Endothelial cell of umbilical vein (primary cell): ENCODE measurements around the gene RFX2.

ENCODE experiments used
- JUN ChIP-seq: IDR thresholded peaks from 2 replicates; pipeline ENCODE4 v1.6.1; 2011; ENCODE audit warnings: borderline replicate concordance, low read depth; ENCODE audit not compliant: insufficient read length, insufficient read depth
- POLR2A ChIP-seq: IDR thresholded peaks from 2 replicates; pipeline ENCODE4 v1.6.1; 2012; ENCODE audit warnings: low read depth, mild to moderate bottlenecking, control low read depth, low read length
- TF ChIP-seq, protein P1 (sequence below), 2 donors: IDR thresholded peaks; 1 replicate in 1 of 2; 2 replicates in 1 of 2; pipeline ENCODE4 v1.5.1; 2011; ENCODE audit warnings: low read length in 2 of 2, mild to moderate bottlenecking in 2 of 2, moderate library complexity in 2 of 2, control low read depth in 1 of 2, inconsistent platforms in 1 of 2, low read depth in 1 of 2; ENCODE audit not compliant: insufficient read depth in 1 of 2; ENCODE audit errors: extremely low read depth in 1 of 2

GRCh38 chr19:6073858-6074708 is 36.2 kb downstream of the RFX2 start:
- TF ChIP-seq, protein P1, sequence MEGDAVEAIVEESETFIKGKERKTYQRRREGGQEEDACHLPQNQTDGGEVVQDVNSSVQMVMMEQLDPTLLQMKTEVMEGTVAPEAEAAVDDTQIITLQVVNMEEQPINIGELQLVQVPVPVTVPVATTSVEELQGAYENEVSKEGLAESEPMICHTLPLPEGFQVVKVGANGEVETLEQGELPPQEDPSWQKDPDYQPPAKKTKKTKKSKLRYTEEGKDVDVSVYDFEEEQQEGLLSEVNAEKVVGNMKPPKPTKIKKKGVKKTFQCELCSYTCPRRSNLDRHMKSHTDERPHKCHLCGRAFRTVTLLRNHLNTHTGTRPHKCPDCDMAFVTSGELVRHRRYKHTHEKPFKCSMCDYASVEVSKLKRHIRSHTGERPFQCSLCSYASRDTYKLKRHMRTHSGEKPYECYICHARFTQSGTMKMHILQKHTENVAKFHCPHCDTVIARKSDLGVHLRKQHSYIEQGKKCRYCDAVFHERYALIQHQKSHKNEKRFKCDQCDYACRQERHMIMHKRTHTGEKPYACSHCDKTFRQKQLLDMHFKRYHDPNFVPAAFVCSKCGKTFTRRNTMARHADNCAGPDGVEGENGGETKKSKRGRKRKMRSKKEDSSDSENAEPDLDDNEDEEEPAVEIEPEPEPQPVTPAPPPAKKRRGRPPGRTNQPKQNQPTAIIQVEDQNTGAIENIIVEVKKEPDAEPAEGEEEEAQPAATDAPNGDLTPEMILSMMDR (IDR thresholded peaks at IDR 0.05; ENCODE audit: extremely low read depth in 1 of 2, insufficient read depth in 1 of 2, low read depth in 1 of 2, low read length in 2 of 2): no peak
- TF ChIP-seq POLR2A: no peak
- no peak for TF ChIP-seq JUN
